Activated naive CD8-positive, alpha-beta T cell treated with anti-CD3 and anti-CD28 coated beads for 36 hours (primary cell): Measurements from ENCODE around the gene CTR9. TPM values are rescaled to one million over a fixed set of nuclear protein-coding genes. Genes with fewer than 3 reads are reported as not detected.
"Not testable (repeated sequence)": the region's sequence is repeated elsewhere in the genome, so short reads cannot be mapped to it uniquely, and the experiment has no call there.

Experiments used
- DNase-seq: peaks from one replicate; pipeline ENCODE4 v3.0.0; 2021
- H3K27ac Mint-ChIP-seq: one replicate; pipeline ENCODE4 v1.8.0; 2022; ENCODE audit warnings: mild to moderate bottlenecking, moderate library complexity, mixed read lengths
- H3K27me3 Mint-ChIP-seq: one replicate; pipeline ENCODE4 v1.8.0; 2022; ENCODE audit warnings: mild to moderate bottlenecking, mixed read lengths
- H3K36me3 Mint-ChIP-seq: one replicate; pipeline ENCODE4 v1.8.0; 2021; ENCODE audit warnings: mild to moderate bottlenecking, mixed read lengths
- H3K4me1 Mint-ChIP-seq: one replicate; pipeline ENCODE4 v1.8.0; 2021; ENCODE audit warnings: mixed read lengths
- H3K4me3 Mint-ChIP-seq: one replicate; pipeline ENCODE4 v1.8.0; 2022; ENCODE audit warnings: mild to moderate bottlenecking, moderate library complexity, mixed read lengths
- H3K9me3 Mint-ChIP-seq: one replicate; pipeline ENCODE4 v1.8.0; 2022; ENCODE audit warnings: mixed read lengths
- total RNA-seq, 2 experiments: library from RNA; stranded (reverse); gene quantifications; one replicate each; pipeline ENCODE4 v1.2.3, GENCODE V29; 2021

The CTR9 gene
- total RNA-seq, 2 experiments from 2014 or later: 50.6 TPM

DNA sequence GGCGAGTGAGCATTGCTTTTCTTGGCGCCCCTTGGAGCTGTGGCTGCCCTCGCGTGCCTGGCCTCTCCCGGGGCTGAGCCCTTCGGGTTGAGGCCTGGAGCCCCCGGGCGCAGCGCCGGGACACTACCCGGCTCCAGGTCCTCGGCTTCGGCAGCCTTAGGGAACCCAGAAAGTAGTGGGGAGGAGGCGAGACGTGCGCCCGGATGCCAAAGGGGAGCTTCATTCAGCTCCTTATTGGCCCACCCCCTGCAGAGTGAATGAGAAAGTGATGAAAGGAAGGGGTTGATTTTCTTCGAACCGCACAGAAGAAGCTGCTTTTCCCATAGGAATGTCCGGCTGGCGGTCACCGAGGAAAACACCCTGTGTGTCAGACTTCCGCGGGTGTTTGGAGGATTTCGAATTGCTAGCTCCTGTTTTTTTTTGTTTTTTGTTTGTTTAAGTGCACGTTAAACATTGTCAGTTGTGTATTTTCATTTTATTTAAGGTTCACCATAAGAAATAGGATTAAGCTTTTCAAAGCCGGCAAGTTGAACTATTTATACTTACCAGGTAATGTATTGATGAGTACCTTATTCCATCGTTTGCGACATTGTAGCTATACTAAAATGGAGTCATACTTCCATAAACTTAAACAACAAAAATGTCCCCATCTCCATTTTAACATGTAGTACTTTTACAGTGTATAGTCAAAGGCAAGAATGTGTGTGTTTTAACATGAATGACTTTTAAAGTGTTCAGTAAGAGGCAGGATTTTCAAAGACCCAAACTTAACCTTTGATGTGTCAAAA, 58.5 kb downstream of the CTR9 start:
- peak overlapping the region; percentile 99 for H3K27ac Mint-ChIP-seq
- peak overlapping the region; percentile 96 for H3K4me3 Mint-ChIP-seq
- DNase-seq: no peak
- peaks cover 36% of the 10 kb centered on the region for H3K4me1 Mint-ChIP-seq
- H3K9me3 Mint-ChIP-seq: no peaks in the 10 kb centered on the region
- H3K27me3 Mint-ChIP-seq: peaks cover 7% of the 10 kb centered on the region
- peaks cover 44% of the 10 kb centered on the region for H3K36me3 Mint-ChIP-seq

DNA sequence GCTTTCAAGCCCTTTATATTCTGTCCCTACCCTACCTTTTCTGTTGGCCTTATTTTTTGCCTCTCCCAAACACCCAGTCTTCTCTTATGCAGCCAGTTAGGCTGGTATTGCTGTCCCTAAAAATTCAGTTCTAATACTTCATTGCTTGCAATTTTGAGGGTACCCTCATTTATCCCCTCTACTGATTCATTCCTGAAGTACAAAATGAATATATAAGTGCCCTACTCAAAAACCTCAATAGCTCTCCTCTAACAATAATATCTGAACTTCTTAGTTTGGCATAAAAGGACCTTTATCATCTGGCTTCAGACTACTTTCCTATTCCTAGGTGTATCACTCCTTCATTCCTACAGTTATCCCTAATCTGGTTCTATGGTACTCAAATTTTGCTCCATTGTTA, 62.9 kb downstream of the CTR9 start:
- peaks cover 7% of the 10 kb centered on the region for H3K27me3 Mint-ChIP-seq
- no peak for DNase-seq
- peaks cover 6% of the 10 kb centered on the region for H3K36me3 Mint-ChIP-seq
- H3K4me1 Mint-ChIP-seq: peaks cover 15% of the 10 kb centered on the region
- H3K27ac Mint-ChIP-seq: no peak overlapping the region
- no peaks in the 10 kb centered on the region for H3K9me3 Mint-ChIP-seq
- no peak overlapping the region for H3K4me3 Mint-ChIP-seq

DNA sequence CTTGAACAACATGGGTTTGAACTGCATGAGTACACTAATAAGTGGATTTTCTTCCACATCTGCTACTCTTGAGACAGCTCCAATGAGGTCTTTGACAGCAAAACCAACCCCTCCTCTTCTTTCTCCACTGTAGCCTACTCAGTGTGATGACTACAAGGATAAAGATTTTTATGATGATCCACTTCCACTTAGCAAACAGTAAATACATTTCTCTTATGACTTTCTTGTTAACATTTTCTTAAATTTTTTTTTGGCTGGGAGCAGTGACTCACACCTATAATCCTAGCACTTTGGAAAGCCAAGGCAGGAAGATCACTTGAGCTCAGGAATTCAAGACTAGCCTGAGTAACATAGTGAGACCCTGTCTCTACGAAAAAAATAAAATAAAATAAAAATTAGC, 67.5 kb downstream of the CTR9 start:
- Mint-ChIP-seq H3K4me1 (peaks cover 5% of the 10 kb centered on the region), H3K27ac (no peak overlapping the region), H3K27me3 (no peaks in the 10 kb centered on the region), H3K4me3 (no peak overlapping the region), H3K9me3 (no peaks in the 10 kb centered on the region), H3K36me3 (peaks cover 1% of the 10 kb centered on the region)
- DNase-seq: no peak

DNA sequence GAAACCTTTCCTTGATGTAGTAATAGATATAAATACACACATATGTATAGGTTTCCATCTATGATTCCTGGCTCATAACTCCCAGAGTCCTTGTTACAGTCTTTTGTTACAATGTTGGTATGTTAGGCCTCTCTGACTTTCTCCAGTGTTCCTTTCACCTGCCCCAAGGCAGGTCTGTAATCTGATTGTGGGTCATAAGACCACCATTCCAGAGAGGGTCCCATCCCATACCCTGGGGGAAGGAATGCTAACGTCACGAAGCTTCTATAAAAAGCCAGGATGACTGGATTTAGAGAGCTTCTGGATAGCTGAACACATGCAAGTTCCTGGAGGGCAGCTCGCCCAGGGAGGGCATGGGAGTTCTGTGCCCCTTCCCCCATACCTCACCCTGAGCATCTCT, 71.4 kb downstream of the CTR9 start:
- H3K27ac Mint-ChIP-seq, H3K36me3 Mint-ChIP-seq, H3K4me3 Mint-ChIP-seq, H3K27me3 Mint-ChIP-seq, H3K9me3 Mint-ChIP-seq, DNase-seq: not testable (repeated sequence)
- peaks cover 11% of the 10 kb centered on the region for H3K4me1 Mint-ChIP-seq

DNA sequence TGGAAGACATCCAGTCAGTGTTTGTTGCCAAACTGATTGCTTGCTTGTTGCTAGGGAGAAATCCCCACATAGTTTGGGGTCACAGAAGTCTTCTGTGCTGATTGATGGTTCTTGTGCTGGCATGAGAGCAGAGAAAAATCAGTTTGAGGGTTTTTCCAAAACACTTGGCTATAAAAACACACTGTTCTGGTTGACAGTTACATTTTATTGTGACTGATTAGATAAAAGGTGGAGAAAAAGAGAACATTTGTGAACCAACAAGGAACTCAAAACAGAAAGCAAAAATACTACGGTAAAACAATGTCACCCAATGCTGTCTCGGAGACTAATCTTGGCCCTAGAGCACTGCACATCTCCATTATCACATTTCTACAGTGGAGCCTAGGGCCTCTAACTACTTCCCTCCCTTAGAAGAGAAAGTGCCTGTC, 72.1 kb downstream of the CTR9 start:
- Mint-ChIP-seq H3K4me1 (peaks cover 11% of the 10 kb centered on the region), H3K27me3 (no peaks in the 10 kb centered on the region), H3K27ac (peak overlapping the region; percentile 26), H3K36me3 (no peaks in the 10 kb centered on the region), H3K9me3 (no peaks in the 10 kb centered on the region), H3K4me3 (no peak overlapping the region)
- no peak for DNase-seq

DNA sequence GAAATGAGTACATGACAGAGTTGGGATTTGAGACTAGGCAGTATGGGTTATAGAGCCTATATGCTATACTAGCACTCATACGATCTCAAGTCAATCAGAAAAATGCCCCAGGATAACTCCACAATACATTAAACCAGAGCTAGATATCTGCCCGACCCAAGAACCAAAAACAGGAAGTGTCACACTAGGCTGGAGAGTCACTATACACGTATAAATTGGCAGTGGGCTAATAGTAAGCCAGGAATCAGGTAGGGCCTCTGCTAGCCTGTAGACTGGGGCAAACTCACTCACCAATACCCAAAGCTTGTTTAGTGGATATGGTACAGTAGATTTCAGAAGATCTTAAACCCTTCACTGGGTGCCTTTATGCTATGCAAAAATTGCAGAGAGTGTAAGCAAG, 73.8 kb downstream of the CTR9 start:
- no peak for DNase-seq
- Mint-ChIP-seq H3K4me3 (no peak overlapping the region), H3K27me3 (no peaks in the 10 kb centered on the region), H3K27ac (no peak overlapping the region), H3K9me3 (no peaks in the 10 kb centered on the region), H3K36me3 (no peaks in the 10 kb centered on the region), H3K4me1 (peaks cover 11% of the 10 kb centered on the region)

DNA sequence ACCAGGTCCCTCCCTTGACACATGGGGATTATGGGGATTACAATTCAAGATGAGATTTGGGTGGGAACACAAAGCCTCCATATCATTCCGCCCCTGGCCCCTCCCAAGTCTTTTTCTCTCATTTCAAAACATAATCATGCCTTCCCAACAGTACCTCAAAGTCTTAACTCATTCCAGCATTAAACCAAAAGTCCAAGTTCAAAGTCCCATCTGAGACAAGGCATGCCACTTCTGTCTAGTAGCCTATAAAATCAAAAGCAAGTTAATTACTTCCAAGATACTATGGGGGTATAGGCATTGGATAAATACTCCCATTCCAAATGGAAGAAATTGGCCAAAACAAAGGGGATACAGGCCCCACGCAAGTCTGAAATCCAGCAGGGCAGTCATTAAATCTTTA, 77.4 kb downstream of the CTR9 start:
- no peaks in the 10 kb centered on the region for H3K27me3 Mint-ChIP-seq

DNA sequence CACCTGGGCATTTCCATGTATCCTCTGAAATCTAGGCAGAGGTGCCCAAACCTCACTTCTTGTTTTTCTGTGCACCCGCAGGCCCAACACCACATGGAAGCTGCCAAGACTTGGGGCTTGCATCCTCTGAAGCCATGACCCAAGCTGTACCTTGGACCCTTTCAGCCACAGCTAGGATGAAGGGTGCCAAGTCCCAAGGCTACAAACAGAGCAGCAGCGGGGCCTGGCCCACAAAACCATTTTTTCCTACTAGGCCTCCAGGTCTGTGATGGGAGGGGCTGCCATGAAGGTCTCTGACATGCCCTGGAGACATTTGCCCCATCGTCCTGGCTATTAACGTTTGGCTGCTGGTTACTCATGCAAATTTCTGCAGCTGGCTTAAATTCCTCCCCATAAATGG, 78.1 kb downstream of the CTR9 start:
- no peak overlapping the region for H3K4me3 Mint-ChIP-seq
- no peaks in the 10 kb centered on the region for H3K9me3 Mint-ChIP-seq
- H3K27ac Mint-ChIP-seq: no peak overlapping the region

More for the DNA sequence above, 77.4 kb downstream of the CTR9 start:
- Mint-ChIP-seq H3K4me1 (peaks cover 10% of the 10 kb centered on the region), H3K36me3 (no peaks in the 10 kb centered on the region), H3K27ac (no peak overlapping the region), H3K9me3 (no peaks in the 10 kb centered on the region), H3K4me3 (no peak overlapping the region)
- no peak for DNase-seq

More for the DNA sequence above, 78.1 kb downstream of the CTR9 start:
- Mint-ChIP-seq H3K4me1 (peaks cover 7% of the 10 kb centered on the region), H3K27me3 (no peaks in the 10 kb centered on the region), H3K36me3 (no peaks in the 10 kb centered on the region)
- DNase-seq: no peak

Other genes starting within 250 kb of the CTR9 start
- gene RNF141, start 210.1 kb upstream of the CTR9 start, total RNA-seq: 10 to 100 TPM; 17.8 to 18.0 TPM
- gene LYVE1, start 182.6 kb upstream of the CTR9 start, total RNA-seq: not detected
- not detected for gene IRAG1, start 57.5 kb upstream of the CTR9 start, total RNA-seq
- 1,000 to 10,000 TPM; 1,373 to 1,478 TPM for gene EIF4G2, start 57.7 kb downstream of the CTR9 start, total RNA-seq
- gene ZBED5, start 106.8 kb downstream of the CTR9 start, total RNA-seq: 10 to 100 TPM; 34.6 to 36.2 TPM